Erythroblast (primary cell): ENCODE measurements around the gene CEP41.

Experiments used
- GATA1 ChIP-seq: IDR thresholded peaks from 2 replicates; pipeline ENCODE4 v1.6.1; 2011; ENCODE audit warnings: low read depth, mild to moderate bottlenecking, control low read depth, low read length, moderate library complexity
- POLR2A ChIP-seq: IDR thresholded peaks from 2 replicates; pipeline ENCODE4 v1.6.1; 2011; ENCODE audit warnings: mild to moderate bottlenecking, low read length

- no peak for TF ChIP-seq POLR2A
- TF ChIP-seq GATA1: no peak
These were observed 53.9 kb downstream of the CEP41 start for GRCh38 chr7:130386876-130387275.
